IPS-18c (cell line): ENCODE data around the gene DDX1.
"Not testable (repeated sequence)": the region's sequence is repeated elsewhere in the genome, so short reads cannot be mapped to it uniquely, and the experiment has no call there.

Source experiments
- H3K4me3 ChIP-seq: 2 replicates; pipeline ENCODE4 v1.7.0; 2013; ENCODE audit warnings: low read depth, mild to moderate bottlenecking, low read length, moderate library complexity; ENCODE audit not compliant: insufficient read depth
- H3K9me3 ChIP-seq: one replicate; pipeline ENCODE4 v1.6.1; 2013; ENCODE audit warnings: mild to moderate bottlenecking, low read length, moderate library complexity; ENCODE audit not compliant: control insufficient read depth, insufficient read depth

Gene DDX1

DNA sequence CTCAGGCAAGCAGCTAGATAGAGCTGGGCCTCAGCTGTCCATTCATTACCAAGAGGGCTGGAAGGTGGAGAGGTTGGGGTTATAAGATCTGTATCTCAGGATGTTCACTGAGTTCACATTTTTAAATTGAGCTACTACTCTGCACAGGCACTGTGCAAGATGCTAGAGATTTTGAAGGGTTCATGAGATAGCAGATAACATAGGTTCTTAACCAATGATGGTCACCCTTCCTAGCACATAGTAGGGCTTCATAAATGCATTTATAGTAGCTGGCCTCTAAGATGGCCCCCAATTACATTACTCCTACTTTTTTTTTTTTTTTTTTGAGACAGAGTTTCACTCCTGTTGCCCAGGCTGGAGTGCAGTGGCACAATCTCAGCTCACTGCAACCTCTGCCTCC, 79.7 kb downstream of the DDX1 start:
- H3K4me3 ChIP-seq, result no peak overlapping the region

DNA sequence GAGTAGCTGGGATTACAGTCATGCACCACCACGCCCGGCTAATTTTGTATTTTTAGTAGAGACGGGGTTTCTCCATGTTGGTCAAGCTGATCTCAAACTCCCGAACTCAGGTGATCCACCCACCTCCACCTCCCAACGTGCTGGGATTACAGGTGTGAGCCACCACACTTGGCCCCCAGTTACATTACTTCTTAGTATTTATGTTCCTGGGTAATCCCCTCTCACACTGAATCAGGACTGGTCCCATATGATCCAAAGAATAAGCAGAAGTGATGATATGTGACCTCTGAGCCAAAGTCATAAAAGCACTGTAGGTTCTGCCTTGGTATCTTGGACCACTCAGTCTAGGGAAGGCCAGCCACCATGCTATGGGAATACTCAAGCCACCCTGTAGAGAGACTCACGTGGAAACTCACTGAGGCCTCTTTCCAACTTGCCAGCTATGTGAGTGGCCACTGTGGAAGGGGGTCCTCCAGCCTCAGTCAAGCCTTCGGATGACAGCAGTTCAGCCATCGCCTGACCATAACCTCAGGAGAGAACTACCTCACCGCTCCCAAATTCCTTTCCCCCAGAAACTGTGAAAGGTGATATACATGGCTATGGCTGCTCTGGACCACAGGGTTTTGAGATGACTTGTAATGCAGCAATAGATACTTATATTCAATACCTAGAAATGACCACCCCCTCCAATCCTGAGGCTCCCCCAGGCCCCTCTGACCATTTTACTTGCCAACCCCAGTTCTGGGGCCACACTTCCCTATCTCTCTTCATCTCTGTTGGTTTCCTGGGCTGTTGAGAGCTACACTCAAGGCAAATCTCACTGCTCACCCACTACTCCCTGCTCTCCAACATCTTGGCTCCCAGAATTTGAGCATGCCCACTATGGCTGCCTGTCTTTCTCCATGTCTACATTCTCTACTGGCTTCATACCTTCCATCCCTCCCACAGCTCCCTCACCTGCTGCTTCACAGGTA, 80.5 kb downstream of the DDX1 start:
- H3K4me3 ChIP-seq, result no peak overlapping the region
- H3K9me3 ChIP-seq, result no peaks in the 10 kb centered on the region

More for the DNA sequence above, 79.7 kb downstream of the DDX1 start:
- no peaks in the 10 kb centered on the region for H3K9me3 ChIP-seq

DNA sequence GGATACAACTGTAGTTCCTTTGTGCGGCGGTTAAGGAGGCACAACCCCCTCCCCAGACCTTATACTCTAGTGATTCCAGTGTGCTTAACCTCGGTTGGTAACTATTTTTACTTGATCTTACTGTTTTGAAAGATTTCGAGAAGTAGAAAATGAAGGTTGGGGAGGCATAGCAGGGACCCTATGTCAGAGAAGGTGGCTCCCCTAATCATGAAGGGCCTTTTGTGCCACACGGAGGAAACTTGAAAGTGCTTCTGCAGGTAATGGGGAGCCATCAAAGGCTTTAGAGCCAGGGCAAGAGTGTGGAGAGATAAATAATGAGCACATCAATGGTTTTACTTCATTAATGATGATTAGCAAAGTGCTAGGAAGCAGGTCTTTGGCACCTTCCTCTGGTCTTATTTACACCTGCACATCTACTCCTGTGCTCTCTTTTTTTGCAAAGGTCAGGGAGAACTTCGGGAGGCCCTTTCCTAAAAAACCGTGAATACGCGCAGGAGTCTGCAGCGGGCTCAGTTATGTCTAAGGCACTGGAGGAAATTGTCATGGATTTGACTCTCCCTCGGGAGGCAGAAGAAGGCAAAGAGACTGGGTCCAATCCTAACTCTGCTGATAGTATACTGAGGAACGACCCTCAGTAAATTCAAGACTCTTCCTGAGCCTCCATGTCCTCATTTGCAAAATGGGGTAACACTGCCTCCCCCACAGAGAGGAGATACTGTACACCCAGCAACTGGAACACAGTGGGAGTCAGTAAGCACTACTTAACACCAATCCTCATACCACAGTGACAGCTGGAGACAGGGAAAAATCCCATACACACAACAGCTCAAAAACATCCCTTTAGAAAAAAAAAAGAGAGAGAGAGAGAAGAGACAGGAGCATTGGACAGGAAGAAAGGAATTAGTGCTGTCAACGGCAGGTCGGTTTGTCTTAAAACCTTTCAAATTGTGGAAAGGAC, 81.6 kb downstream of the DDX1 start:
- Histone ChIP-seq H3K4me3 (no peak overlapping the region), H3K9me3 (no peaks in the 10 kb centered on the region)

DNA sequence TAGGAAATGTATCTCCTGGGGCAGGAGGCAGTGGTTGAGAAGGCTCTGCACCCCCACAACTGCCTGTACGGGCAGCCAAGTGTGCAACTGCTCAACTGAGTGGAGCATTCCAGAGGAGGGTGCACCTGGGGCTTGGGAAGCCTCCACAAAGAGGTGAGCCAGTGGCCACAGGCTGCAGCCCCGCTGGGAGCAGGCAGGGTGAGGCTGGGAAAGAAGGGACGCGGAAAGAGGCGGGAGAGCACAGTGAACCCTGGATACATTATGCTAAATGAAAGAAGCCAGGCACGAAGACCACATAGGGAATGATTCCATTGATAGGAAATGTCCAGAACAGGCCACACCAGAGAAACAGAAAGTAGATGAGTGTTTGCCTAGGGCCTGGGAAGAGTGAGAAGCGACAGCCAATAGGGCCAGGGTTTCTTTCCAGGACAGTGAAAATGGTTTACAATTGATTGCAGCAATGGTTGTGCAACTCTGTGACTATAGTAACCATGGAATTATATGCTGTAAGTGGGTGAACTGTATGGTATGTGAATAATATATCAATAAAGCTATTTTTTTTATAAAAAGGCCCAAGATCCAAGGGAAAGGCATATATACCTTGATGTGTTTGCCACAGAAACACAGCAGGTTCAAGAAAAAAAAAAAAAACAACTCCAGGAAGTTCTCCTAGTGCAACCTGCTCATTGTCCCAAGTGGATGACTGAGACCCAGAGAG, 82.4 kb downstream of the DDX1 start:
- Histone ChIP-seq H3K9me3 (no peaks in the 10 kb centered on the region), H3K4me3 (no peak overlapping the region)

DNA sequence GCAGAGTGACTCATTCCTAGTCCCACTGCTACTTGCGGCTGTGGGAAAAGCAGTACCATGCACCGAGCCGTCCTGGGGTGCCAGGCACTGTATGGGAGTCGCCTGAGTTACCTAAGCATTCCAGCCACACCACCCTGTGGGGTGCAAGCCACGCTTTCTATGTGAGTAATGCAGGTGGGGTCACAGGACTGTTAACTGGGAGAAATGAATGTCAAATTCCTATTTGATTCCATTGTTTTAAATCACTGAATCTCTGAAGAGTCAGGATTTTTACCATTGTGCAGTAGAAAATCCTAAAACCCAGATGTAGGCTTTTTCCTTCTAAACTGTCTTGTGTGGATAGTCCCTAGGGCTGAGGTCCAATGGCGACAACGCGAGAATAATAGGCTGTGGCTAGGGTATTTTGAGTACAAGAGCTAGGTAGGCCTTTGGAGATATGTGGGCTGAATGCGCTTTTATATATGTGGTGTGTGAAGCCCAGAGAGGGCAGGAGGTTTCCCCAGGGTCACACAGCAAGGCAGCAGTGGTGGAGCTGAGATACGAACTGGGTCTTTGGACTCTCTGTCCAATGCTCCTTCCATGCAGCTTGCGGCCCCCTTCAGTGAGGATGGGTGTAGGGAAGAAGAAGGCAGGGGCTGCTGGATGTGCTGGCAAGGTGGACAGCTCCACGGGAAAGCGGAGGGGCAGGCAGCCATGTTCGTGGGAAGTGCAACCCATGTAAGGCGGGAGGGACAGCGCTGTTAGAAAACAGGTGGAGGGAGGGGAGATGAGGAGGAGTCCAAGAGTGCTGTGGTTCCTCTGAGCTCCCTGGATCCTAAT, 83.2 kb downstream of the DDX1 start:
- no peak overlapping the region for H3K4me3 ChIP-seq
- no peaks in the 10 kb centered on the region for H3K9me3 ChIP-seq

DNA sequence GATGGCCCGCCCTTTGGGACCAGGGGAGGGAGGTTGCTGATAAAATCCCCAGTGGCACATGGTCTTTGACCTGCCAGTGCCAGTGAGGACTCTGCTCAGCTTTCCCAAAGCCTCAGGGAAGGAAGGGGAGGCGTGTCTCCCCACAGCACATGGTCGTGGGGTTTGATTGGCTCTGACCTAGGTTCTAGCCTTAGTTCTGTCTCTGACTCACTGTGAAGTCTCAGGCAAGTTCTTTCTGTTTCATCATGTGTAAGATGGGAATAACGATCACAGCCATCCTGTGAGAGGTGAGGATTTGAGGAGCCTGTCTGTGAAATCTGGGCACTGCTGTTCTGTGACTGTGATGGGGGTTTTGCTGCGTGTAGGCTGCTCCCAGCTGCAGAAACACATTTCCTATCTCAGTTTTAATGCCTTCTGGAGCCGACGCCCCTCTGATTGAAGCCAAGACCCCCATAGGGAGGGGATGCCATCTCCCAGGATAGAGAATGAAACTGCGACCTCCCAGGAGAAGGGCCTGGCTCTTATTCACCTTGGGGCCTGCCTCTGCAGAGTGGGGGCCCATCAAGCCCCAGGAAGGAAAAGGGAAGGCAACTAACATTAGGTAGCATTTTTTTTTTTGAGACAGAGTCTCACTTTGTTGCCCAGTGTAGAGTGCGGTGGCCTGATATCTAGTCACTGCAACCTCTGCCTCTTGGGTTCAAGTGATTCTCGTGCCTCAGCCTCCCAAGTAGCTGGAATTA, 84.0 kb downstream of the DDX1 start:
- H3K4me3 ChIP-seq, result no peak overlapping the region
- no peaks in the 10 kb centered on the region for H3K9me3 ChIP-seq

DNA sequence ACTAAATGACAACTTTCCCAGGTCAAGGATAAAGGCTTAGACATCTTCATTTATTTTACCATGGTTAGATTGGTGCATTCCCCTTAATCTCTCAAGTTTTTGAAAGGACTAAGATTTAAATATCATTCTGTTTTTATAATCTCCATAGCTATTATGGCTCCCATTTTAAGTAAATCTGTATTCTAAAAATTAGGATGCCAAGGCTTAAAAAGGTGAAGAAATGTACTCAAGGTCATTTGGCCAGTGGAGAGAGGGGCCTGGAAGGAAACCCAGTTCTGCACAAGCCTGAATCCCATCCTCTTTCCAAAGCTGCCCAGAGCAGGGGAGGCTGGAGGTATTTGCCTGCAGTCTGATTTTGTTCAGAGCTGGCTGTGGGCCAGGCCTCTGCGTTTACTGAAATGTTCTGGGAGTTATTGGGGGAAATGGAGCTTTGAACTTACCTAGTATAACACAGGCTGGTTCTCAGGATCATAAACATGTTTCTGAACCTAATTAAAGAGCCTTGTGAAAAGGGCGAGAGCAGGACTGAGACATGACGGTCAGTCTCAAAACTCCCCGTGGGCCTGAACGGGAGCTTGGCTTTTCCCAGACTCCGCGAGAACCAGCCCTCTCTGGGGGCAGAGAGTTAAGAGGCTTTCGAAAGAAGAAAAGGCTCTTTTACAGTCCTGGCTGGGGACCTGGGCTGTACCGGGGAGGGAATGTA, 85.6 kb downstream of the DDX1 start:
- no peaks in the 10 kb centered on the region for H3K9me3 ChIP-seq
- H3K4me3 ChIP-seq, result no peak overlapping the region

DNA sequence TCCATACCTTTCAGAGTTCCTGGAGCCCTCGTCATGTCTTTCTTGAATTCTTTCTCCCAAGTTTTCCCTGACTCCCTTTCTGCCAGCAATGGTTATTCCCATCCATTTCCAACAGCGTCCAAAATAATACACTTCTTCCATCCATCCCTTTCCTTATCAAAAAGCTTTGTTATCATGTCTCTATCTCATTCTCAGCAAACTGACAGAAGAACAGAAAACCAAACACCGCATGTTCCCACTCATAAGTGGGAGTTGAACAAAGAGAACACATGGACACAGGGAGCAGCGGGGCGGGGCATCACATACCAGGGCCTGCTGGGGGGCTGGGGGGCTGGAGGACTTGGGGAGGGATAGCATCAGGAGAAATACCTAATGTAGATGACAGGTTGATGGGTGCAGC, 86.7 kb downstream of the DDX1 start:
- Histone ChIP-seq H3K9me3 (no peaks in the 10 kb centered on the region), H3K4me3 (no peak overlapping the region)

DNA sequence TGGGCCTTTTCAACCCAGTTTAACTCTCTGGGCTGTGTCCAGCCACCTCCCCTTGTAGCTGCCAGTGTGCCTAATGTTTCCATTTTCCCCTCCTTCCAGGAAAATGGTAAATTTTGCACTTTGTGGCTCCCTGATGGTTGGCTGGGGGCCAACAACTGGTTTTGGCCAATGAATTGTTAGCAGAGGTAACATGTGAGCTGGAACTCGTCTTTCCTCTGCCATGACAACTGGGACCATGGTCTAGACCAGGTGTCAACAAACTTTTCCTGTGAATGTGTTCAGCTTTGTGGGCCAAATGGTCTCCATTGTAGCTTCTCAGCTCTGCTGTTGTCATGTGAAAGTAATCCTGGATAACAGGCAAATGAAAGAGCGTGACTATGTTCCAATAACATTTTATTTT, 87.2 kb downstream of the DDX1 start:
- Histone ChIP-seq H3K9me3 (no peaks in the 10 kb centered on the region), H3K4me3 (no peak overlapping the region)

DNA sequence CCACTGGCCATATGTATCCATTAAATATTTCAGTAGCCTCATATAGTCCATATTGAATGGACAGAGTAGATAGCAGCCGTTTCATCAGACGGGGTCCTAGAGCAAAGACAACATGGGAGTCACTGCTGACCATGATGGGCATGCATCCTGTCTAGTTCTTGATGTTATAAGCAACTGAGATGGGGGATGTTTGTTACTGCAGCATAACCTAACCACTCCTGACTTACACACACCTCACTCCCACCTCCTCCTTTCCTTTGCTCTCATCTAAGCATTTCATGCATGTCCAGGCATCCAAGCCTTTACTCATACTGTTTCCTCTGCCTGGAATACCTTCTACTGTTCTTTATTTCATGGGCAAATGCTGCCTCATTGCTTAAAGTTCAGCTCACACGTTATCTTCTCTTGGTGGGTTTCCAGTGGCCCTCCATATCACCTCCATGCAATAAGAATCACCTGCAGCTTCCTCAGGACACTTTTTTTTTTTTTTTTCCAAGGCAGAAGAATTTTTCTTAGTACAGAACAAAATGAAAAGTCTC, 87.8 kb downstream of the DDX1 start:
- no peaks in the 10 kb centered on the region for H3K9me3 ChIP-seq

DNA sequence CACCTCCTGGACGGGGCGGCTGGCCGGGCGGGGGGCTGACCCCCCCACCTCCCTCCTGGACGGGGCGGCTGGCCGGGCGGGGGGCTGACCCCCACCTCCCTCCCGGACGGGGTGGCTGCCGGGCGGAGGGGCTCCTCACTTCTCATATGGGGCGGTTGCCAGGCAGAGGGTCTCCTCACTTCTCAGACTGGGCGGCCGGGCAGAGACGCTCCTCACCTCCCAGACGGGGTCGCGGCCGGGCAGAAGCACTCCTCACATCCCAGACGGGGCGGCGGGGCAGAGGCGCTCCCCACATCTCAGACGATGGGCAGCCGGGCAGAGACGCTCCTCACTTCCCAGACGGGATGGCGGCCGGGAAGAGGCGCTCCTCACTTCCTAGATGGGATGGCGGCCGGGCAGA, 88.5 kb downstream of the DDX1 start:
- not testable (repeated sequence) for H3K9me3 ChIP-seq

More for the DNA sequence above, 87.8 kb downstream of the DDX1 start:
- no peak overlapping the region for H3K4me3 ChIP-seq

More for the DNA sequence above, 88.5 kb downstream of the DDX1 start:
- H3K4me3 ChIP-seq, result not testable (repeated sequence)
